Measurements from ENCODE around the gene MGAT3.
"Not testable (repeated sequence)": the region's sequence is repeated elsewhere in the genome, so short reads cannot be mapped to it uniquely, and the experiment has no call there.

MGAT3 gene

GRCh38 chr22:39515266-39516050 is 58.6 kb downstream of the MGAT3 start:
- no peak for DNase-seq (ENCODE audit: low read depth)

GRCh38 chr22:39517470-39517869 is 60.7 kb downstream of the MGAT3 start:
- DNase-seq (ENCODE audit: low read depth), result no peak

DNA sequence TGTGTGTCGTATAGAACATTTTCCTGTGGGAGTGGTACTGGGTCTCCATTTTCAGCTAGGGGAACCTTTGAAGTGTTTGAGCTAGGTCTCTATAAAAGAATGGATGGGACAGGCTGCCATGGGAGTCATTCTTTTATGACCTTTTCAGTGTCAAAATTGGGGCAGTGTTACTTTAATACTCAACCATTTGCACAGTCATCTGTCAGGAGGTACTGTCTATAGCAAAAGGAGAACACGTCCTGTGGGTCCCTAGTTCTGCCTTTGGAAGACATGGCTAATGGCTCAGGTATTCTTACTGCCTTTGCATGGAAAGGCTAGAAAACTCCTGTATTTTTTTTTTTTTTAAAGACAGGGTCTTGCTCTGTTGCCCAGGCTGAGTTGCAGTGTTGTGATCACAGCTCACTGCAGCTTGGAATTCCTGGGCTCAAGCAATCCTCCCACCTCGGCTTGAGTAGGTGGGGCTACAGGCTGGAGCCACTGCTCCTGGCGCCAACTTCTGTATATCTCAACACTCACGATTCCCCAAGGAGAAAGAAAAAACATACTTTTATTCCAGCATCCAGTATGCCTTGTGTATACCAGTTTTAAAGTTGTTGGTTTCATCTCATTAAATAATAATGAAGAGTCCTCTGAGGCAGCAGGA is 61.5 kb downstream of the MGAT3 start:
- DNase-seq (ENCODE audit: low read depth), result no peak

DNA sequence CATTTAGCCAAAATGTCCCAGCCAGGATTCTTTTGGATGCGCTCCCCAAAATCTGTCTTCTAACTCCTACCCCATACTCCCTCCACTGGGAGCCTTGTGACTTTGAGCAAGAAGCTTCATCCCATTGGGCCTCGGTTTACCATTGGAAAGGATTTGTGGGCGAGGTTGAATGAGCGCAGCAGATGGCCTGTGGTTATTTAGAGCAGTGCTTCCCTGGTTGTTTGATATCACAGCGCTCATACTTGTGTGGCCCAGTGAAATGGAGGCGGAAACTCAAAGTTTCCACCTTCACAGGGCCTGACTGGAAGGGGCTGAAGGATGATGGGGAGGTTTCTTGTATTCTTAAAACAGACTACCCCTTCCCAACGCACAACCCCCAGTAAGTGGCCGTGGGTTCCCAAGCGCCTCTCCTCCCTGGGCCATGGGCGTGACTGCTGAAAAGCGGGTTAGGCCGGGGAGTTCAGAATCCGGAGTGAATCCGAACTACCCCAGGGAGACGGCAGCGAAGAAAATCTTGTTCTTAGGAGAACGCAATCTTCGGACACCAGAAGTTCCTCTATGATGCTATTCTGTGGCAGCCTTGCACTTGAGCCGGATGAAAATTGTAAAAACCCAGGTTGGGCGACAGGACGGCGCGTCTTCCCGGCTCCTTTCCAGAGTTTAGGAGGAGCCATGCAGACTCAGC is 62.3 kb downstream of the MGAT3 start:
- no peak for DNase-seq (ENCODE audit: low read depth)

DNA sequence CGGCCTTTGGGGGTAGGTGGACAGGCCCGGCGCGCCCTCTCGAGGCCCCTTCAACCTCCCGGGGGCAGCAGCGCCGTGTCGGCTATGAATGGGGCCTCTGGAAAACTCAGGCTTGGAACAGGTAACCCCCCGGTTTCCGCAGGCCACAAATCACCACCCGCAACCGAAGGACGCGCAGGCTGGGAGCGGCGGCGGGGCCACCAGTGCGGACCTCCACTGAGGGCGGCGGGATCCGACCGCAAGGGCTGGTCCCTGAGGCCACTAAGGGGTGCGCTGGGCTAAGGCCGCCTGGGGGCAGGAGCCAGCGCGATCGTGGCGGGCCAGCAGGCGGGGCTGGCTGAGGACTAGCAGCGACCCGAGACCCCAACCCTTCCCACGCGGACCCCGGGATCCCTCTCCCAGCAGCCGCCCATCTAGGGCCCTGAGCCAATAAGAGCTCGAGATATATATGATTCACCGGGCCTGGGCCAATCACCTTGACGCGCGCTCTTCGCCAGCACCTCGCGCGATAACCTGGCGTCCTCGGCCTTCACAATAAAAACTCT is 62.9 kb downstream of the MGAT3 start:
- DNase-seq (ENCODE audit: low read depth), result peak; percentile 91

- DNase-seq (ENCODE audit: low read depth), result peak; percentile 62
Observed at GRCh38 chr22:39520226-39521105, 63.7 kb downstream of the MGAT3 start, which contains the start of gene ATF4. Gene ATF4, plus strand, starts transcription at chr22:39520562. Its CDS starts 884 bp downstream, at chr22:39521446.

- not testable (repeated sequence) for DNase-seq (ENCODE audit: low read depth)
Observed at GRCh38 chr22:39521106-39521885, 64.5 kb downstream of the MGAT3 start.

GRCh38 chr22:39522091-39522490 is 65.3 kb downstream of the MGAT3 start:
- DNase-seq (ENCODE audit: low read depth), result not testable (repeated sequence)

DNA sequence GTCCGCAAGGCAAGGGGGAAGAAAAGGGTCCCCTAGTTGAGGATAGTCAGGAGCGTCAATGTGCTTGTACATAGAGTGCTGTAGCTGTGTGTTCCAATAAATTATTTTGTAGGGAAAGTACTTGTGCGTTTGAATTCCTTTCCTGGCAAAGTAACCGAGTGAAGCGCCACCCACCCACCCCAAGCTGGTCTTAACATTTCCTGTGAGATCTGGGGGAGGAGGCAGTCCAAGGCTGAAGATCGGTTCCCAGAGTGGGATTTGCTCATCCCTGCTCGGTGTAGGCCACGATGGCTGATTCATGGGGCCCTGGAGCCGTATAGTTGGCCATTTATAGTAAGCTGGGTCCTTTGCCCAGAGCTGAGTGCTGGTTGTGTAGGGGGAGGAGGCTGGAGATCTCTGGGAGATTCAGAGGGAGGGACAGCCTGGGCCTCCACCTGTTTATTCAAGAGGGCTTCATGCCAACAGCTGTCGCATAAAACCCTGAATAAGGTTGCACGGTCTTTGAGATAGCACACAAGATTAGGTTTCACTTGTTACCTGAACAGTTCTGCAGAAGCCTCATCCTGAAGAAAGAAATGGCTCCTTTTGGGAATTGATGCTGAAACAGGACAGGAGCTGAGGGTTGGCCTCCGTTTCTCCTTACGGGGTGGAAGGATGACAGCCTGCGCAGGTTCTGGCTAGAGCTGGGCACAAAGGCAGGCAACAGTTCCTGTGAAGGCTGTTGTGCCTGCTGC is 65.9 kb downstream of the MGAT3 start:
- no peak for DNase-seq (ENCODE audit: low read depth)

DNA sequence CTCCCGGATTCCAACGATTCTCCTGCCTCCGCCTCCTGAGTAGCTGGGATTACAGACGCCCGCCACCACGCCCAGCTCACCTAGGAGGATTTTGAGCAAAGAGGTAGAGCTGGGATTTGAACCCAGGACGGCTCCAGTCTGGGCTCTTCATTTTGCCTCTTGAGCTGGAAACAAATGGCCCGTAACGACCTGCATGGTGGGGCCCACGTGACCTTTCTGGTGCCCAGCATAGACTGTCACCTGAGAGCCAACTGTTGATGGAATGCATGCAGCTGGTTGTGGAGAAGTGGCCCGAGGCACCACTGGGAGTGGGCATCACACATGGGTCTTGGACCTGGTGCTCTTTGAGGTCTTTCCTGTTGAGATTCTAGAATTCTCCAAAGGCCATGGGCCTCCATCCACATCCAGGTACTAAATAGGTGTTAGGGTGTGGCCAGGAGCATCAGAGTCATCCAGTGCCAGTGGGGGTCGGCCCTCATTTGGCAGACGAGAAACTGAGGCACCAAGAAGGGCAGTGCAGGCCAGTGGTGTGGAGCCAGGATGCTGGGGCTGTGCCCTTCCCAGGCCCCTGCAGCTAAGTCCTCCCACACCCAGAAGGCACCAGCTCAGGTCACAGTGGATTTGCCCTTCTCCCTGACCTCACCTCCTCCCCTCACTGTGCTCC is 67.4 kb downstream of the MGAT3 start:
- no peak for DNase-seq (ENCODE audit: low read depth)

GRCh38 chr22:39524753-39525657 is 68.2 kb downstream of the MGAT3 start:
- DNase-seq (ENCODE audit: low read depth), result no peak

DNA sequence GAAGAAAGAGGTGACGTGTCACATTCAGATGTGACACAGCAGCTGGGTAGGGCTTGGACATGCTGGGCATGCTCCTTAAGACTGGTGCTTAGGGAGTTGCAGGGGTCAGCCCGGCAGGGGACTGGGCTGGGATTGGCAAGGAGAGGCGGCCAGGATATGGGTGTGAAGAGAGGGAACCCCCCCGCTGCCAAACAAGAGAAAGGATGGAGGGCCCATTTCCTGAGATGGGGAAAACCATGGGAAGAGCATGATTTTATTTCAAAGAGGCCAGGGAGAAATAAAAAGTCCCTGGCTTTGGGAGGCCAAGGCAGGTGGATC is 68.8 kb downstream of the MGAT3 start:
- DNase-seq (ENCODE audit: low read depth), result no peak

GRCh38 chr22:39526736-39527171 is 69.9 kb downstream of the MGAT3 start:
- DNase-seq (ENCODE audit: low read depth), result no peak

DNA sequence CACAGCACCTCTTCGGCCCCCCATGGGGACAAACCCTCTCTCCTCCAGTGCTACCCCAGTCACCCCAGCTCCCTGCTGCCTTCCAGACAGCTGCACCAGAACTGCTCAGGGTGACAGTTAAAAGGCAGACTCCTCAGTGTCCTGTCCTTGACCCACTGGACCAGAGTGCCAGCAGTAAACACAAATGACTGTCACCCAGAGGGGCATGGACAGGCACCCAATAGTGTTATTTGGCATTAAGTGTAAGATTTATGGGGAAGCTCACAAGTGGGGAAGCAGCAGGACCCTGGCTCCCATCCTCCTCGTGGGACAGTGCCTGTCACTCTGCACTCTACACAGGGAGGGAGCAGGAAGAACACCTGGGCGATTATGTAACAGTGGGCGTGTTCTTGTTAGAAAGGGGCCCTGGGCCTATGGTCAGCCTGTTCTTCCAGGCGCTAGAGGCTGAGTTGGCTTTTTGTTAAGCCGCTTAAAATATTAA is 70.7 kb downstream of the MGAT3 start:
- no peak for DNase-seq (ENCODE audit: low read depth)

DNA sequence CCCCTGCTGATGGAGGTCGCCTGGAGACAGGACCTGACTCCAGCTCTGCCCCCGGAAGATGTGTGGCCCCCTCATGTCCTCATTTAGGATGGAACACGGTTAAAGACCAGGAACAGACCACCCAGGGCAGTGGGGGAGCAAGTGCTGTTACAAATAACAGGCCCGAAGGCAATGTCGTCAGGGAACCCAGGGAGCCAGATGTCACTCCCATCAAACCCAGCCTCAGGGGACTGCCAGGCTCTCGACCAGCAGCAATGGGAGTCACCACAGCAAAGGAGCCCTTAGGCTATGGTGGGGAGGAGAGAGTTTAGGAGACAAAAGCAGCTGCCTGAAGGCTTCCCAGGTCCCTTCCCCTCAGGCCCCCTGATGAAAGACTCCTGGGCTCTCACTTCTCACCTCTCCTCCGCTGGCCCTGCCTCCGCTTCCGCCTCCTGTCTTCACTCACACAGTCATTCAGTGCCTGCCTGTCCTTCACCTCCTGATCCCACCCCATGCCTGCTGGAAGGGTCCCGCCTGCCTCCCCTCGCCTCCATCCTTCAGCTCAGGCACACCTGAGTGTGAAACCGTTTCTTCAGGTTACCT is 71.4 kb downstream of the MGAT3 start:
- DNase-seq (ENCODE audit: low read depth), result no peak

- DNase-seq (ENCODE audit: low read depth), result peak; percentile 74
Observed at GRCh38 chr22:39528681-39529486, 72.1 kb downstream of the MGAT3 start.

GRCh38 chr22:39529487-39529851 is 72.7 kb downstream of the MGAT3 start:
- no peak for DNase-seq (ENCODE audit: low read depth)
